Central memory CD4-positive, alpha-beta T cell (primary cell): Measurements from ENCODE around the gene SMARCD1.
"Not testable (repeated sequence)": the region's sequence is repeated elsewhere in the genome, so short reads cannot be mapped to it uniquely, and the experiment has no call there.

ENCODE experiments used
- DNase-seq: peaks from one replicate; pipeline ENCODE4 v3.0.0; 2022

The SMARCD1 gene

GRCh38 chr12:50078281-50078680 is 6.9 kb upstream of the SMARCD1 start:
- DNase-seq = no peak

GRCh38 chr12:50079771-50080170 is 5.4 kb upstream of the SMARCD1 start:
- DNase-seq = no peak

- DNase-seq = no peak
Observed at GRCh38 chr12:50081096-50081808, 3.9 kb upstream of the SMARCD1 start.

DNA sequence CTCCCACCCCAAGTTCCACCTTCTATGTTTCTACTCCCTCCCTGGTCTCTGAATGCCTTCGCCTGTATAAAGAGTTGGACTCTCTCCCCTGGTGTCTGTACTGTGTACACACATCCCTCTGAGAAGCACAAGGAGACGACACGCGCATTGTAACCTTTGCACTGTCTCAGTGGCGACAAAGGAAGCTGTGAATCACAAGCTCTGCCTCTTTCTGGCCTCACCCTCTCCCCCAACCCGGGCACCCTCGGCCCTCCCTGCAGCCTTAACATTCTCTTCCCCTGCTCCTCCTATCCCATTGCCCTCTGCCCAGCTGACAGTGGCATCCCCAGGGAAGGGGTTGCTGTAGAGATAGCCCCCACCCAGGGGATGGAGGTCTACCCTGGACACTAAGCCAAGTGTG is 2.5 kb upstream of the SMARCD1 start:
- no peak for DNase-seq

DNA sequence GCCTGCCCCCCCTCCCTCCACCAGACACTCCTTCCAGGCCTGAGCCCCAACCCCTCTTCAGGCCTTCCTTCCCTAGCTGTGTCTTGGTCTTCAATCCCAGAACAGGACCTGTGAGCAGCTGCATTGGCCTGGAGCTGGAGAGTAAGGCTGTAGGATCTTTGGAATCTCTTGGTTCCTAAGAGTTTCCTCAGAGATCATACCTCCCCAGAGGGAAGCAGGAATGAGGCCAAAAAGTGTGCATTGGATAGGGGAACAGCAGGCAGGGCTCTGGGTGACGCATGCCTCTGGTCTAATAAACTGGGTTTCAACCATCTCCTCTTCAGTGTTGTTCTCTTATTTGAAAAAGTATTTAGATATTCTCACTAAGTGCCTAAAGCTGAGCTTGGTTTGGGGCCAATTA is 1.8 kb upstream of the SMARCD1 start:
- no peak for DNase-seq

DNA sequence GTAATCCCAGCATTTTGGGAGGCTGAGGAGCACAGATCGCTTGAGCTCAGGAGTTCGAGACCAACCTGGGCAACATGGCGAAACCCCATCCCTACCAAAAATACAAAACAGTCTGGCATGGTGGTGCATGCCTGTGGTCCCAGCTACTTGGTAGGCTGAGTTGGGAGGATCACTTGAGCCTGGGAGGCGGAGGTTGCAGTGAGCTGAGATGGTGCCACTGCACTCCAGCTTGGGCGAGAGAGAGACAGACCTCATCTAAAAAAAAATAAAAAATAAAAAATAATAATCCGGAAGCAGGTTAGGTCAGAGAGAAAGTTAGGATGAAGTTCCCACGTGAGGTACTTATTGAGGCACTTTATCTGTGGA is 750 bp upstream of the SMARCD1 start:
- not testable (repeated sequence) for DNase-seq

- no peak for DNase-seq
Observed at GRCh38 chr12:50085615-50086072, 502 bp downstream of the SMARCD1 start.

GRCh38 chr12:50086148-50086547 is 1.0 kb downstream of the SMARCD1 start:
- DNase-seq = no peak

DNA sequence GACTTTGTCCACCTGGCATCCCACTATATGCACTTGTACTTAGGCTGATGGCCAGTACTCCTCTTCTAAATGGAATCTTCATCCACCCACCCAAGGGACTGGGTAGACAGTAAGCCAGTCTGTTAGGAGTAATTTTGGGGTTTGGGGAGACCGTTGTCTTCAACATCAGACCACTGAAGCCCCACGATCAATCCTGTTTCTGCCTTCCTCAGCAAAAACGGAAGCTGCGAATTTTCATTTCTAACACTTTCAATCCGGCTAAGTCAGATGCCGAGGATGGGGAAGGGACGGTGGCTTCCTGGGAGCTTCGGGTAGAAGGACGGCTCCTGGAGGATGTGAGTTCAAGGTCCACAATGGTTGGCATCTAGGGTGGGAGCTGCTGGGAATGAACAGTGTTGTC is 2.0 kb downstream of the SMARCD1 start:
- DNase-seq = no peak

GRCh38 chr12:50087995-50088394 is 2.9 kb downstream of the SMARCD1 start:
- DNase-seq = no peak

- peak; percentile 51 for DNase-seq
Observed at GRCh38 chr12:50088577-50089335, 3.6 kb downstream of the SMARCD1 start.

- DNase-seq = no peak
Observed at GRCh38 chr12:50089730-50090129, 4.6 kb downstream of the SMARCD1 start.

GRCh38 chr12:50090391-50090790 is 5.2 kb downstream of the SMARCD1 start:
- DNase-seq = no peak

- DNase-seq = no peak
Observed at GRCh38 chr12:50097952-50098351, 12.8 kb downstream of the SMARCD1 start.

GRCh38 chr12:50099302-50100008 is 14.3 kb downstream of the SMARCD1 start:
- no peak for DNase-seq

DNA sequence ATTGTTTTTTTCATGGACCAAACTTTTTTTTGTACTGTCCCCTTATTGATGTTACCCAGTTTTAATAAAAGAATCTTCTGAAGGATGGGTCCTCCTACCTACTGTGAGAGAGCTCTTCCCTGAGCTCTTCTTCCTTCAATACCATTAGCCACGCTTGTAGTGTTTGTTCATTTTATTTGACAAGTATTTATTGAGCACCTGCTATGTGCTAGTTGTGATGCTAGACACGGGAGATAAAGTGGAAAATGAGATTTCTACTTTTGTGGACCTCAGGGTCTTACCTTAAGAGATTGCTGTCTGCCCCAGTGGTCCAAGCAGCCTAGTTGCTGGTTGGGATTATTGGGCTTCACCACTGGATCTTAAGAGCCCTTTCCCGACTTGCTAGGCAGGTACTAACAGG is 15.4 kb downstream of the SMARCD1 start:
- DNase-seq = no peak

DNA sequence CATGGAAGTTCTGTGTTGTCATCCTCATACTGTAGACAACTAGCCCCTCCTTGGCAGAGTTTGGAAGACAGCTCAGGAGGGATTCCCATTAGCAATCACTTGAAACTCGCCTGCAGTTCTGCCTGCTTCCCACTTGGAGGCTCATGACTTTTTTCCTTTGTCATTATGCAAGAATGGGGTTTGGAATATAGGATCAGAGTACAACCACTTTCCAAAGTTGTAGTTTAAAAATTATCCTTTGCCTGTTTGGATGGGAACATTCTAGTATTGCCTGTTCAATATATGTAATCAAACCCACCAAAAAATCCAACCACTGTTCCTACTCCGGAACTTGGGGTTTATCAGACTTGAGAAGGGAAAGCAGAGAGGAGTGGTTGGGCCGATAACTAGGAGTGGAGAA is 16.5 kb downstream of the SMARCD1 start:
- DNase-seq = no peak

- no peak for DNase-seq
Observed at GRCh38 chr12:50102131-50102531, 17.0 kb downstream of the SMARCD1 start.

DNA sequence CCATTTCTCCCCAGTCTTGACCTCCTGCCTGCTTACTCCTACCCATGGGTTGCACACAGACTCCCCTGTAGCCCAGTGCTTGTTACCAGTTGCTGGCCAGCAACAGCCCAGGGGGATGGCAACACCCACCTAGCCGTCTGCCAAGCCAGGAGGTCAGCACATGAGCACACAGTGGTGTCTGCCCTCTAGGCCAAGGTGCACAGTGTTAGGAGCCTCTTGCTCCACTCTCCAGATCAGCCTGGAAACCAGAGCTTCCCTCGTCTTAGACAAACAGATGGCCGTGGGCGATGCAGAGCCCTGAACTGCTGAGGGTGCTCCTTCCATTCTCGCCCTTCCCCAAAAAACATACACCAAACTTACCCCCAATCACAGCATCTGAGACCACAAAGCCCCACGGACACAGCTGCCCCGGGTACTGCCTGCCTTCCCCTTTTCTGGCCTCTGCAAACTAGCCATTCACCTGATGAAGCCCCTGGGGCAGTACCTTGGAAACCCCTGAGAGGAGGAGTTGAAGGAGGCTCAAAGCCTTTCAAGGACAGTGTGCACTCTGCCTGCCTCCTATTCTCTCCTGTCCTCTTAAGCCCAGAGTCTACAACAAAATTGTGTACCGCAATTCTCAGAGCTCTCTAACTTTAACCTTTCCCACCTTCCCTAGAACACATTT is 17.6 kb downstream of the SMARCD1 start:
- DNase-seq = no peak

DNA sequence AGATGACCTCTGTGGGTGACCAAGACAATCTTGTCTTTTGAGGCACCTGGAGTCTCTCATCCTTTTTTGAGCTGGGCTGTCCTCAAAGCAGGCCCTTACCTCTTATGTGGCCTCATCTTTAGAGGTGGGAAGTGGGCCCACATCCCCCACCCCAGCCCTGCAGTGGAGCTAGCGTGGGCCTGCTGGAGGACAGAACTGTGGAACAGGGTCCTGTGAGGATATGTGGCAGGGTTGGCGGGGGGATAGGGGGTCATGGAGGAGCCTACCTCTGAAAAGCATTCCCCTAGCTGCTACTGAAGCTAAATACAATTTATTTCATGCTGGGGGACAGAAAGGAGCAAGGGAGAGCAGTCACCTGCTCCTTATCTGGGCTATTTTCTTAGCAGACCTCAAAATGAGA is 18.2 kb downstream of the SMARCD1 start:
- DNase-seq = no peak

DNA sequence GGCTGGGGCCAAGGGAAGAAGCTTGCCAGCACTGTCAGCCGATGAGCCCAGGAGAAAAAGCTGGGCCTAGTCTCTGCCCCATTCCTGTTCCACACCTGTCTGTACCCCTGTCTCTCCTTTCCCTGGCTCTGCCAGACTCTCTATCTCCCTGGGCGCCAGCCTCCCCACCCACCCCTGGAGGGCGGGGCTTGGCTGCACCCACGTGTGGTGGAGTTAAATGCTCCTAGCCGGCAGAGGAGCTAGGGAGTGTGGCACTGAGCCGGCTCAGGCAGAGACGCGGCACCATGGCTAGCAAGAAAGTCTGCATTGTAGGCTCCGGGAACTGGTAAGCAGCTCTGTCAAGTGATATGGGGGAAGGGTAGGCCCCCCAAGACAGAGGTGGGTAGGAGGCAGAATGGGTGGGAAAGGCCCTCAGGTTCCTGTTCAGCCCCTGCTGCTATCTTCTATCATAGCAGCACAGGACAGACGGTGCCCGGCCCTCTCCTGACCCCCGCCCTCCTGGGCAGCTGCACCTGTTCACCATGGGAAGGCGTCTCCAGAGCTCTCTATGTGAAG is 18.7 kb downstream of the SMARCD1 start, which contains the start of gene GPD1:
TSS of gene GPD1 (plus strand) at position 242 of the 555 bp plus-strand sequence. CDS start at position 285, 43 bp downstream.
- no peak for DNase-seq
